CD4-positive, alpha-beta T cell treated with Interleukin-17A for 4 hours (primary cell): Measurements from ENCODE around the gene CDYL.

Experiments used
- DNase-seq: peaks from one replicate; pipeline ENCODE4 v3.0.0-alpha.2; 2020; ENCODE audit warnings: mixed read lengths

CDYL gene

GRCh38 chr6:4910037-4910760, 134.0 kb downstream of the CDYL start:
- no peak for DNase-seq

GRCh38 chr6:4912559-4912958, 136.4 kb downstream of the CDYL start:
- DNase-seq = no peak

- no peak for DNase-seq
Observed at GRCh38 chr6:4913705-4914419, 137.7 kb downstream of the CDYL start.

DNA sequence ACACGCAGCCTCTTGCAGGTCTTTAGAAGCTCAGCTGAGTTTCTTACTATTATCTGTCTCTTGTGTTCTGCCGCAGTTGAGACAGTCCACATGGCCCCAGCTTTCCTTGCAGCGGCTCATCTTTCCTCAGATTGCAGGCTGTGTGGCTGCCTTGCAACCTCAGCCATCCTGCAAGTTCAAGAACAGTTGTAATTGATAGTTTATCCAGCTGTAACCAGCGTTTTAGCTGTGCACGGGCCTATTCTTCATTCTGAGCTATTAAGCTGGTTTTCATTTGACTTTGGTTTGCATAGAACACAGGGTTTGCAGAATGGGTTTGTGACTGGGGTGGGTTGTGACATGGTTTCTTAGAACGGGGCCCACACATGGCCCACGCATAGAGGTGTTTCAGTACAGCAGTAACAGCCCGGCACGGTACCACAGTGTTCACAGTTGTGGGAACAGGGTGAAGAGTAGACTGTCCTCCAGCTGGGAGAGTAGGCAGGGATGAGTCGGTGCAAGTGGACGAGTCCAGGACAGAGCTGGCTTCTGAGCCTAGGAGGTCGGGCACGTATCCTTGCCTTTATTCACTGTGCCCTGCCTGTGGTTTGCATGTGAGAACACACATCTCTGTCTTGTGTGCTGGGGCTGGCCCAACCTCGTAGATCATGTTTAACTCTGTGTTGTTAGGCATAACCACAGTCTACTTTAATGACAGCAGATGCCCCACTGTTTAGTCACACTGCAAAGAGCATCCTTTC, 138.4 kb downstream of the CDYL start:
- DNase-seq = no peak

DNA sequence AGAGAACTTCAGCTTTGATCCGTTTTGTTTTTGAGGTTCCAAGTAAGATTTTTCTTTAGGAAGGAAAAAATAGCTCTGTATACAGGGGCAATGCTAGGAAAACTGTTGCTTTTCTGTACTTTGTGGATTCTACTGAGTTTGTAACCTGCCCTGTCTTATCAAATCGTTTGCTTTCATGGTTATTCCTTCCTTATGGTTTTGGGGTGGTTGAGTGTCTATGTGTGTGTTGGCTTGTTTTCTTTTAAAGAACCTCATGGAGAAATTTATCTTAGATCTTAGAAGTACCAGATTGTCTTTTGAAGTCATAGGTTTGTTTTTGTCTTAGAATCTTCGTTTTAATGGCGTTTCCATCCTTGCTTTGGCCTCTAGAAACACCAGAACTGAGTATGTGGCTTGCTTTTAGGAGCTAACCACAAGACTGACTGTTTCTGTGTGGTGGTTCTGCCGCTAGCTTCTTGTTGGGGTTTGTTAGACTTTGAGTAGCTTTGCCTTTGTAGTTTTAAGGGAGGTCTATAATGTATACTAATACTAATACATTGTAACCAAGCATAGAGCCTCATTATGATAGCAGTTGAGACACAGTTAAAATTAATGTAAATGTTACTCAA, 140.9 kb downstream of the CDYL start:
- no peak for DNase-seq

GRCh38 chr6:4920914-4921410, 144.8 kb downstream of the CDYL start:
- no peak for DNase-seq

DNA sequence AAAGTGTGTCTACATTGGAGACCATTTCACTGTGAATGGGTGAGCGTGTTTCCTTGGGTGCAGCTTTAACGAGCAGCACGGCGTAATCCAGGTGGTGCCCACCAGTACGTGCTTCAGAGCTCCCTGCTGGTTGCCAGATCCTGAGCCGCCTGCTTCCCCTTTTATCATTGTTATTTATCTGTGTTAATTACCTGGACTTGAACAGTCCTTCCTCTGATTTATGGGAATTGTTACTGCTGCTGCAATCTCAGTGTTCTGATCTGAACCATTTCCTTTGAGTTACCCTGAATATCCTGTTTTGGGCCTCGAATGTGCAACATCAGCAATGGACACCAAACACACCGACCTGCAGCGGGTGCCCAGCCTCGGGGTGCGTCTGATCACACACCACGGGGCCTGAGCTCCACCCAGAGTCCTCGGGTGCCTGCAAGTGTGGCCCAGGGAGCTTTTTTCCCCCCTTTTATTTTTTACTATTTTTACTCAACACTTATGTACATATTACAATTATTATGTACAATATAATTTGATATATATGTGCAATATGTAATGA, 146.4 kb downstream of the CDYL start:
- no peak for DNase-seq

GRCh38 chr6:4923081-4923480, 146.9 kb downstream of the CDYL start:
- no peak for DNase-seq

GRCh38 chr6:4924661-4925271, 148.6 kb downstream of the CDYL start:
- no peak for DNase-seq

DNA sequence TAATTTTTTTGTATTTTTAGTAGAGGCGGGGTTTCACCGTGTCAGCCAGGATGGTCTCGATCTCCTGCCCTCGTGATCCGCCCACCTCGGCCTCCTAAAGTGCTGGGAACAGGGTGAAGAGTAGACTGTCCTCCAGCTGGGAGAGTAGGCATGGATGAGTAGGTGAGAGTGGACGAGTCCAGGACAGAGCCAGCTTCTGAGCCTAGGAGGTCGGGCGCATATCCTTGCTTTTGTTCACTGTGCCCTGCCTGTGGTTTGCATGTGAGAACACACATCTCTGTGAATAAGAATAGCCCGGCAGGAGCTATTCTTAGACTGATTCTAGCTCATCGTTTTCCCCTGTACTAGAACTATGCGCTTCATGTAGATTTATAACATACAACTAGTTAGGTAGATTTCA, 149.4 kb downstream of the CDYL start:
- no peak for DNase-seq

GRCh38 chr6:4928426-4928825, 152.2 kb downstream of the CDYL start:
- DNase-seq = no peak

DNA sequence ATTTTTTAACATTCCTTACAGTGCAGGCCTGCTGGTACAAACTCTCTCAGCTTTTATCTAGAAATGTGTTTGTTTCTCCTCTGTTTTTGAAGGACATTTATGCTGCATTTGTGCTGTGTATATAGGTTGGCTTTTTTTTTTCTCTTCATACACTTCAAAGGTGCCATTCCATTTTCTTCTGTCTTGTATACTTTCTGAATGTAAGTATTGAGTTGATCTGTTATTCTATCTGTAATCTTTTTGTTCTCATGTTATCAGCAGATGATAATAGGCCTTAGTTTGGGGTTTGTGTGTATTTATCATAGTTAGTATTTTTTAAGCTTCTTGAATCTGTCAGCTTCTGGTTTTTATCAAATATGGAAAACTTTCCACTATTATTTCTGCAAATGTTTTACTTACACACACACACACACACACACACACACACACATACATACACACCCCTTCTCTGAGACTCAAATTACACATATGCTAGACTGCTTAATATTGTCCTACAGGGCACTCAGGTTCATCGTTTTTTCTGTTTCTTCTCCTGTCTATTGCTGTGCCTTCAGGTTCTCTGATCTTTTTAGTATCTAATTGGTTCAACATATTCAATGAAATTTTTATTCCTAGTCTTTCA, 153.0 kb downstream of the CDYL start:
- no peak for DNase-seq

DNA sequence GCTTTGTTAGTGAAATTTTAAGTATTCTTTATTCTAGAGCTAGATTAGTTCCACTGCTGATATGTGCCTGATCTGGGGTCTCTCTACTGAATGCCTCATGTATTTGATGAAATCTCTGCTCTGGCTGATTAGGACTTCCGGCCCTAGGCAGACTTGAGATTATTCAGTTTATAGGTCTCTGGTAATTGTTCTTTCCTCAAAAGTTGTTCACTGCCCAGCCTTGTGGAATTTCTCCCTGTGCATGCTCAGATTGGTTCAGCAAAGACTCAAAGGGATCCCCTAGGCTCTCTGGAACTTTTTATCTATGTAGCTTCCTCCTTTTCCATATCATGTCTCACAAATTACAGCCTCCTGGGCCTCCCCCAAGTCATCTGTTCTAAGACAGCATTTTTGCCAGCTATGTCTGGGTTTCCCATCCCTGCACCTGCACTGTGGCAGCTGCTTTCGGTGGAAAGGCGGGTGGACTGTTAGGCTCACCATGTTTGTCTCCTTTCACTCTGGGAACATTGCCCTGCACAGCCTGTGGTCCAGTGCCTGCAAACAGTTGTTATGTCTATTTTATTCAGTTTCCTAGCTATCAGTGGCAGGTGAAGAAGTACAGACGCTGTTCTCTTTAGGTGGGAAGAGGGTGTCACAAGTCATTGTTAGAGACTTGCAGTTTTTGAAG, 154.0 kb downstream of the CDYL start:
- DNase-seq = no peak

DNA sequence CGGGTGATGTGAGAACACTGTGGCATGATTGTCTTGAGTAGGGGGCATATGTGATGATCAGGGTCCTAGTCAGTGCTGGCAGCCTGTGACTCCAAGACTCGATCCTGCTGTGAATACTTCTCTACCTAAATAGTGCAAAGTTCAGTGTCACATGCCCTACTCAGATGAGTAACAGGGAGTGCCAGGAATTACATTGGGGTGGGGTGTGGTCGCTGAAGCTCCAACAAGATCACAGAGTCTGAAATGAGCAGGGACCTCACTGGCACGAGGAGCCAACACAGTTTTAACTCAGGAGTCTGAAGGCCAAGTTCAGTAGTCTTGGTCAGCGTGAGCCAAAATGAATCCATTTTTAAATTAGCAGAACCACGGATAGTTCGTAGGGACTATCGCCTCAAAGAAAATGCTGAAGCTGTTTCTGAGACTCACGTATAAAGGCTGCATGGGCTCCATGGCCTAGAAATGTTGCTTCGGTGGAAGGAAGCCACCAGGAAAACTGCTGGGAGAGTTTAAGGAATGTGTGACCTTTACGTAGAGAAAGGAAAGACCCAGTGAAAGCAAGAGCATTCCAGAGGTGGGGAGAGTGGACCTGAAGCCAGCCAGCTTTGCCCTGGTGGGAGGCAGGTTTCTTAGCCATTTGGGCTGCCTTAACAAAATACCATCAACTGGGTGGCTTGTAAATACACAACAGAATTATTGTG, 155.5 kb downstream of the CDYL start:
- DNase-seq = no peak

DNA sequence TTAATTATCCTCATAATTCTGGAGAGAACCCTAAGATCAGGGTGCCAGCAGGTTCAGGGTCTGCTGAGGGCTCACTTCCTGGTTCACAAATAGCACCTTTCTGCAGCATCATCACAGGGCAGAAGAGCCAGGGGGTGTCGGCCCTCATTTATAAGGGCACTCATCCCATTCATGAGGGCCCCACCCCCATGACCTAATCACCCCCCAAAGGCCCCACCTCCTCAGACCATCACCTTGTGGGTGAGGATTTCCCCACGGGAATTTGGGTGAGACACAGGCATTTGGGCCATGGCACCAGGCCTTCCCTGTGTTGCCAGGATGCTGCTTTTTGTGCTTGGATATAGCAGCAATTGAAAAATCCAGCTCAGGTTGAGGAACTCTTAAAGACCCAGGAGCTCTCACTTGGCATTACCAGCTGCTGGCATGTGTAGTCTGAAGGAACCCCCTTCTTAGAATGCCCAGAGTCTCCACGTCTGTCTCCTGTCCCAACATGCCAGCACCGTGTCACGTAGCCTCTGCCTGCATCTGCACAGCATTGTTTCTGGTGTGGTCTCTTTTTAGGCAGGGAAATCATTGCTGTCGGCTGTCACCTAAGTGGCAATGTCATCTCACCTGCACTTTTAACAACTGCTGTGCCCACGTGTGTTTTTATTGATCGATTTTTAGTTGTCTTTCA, 156.2 kb downstream of the CDYL start:
- no peak for DNase-seq

- no peak for DNase-seq
Observed at GRCh38 chr6:4935486-4935885, 159.3 kb downstream of the CDYL start.

DNA sequence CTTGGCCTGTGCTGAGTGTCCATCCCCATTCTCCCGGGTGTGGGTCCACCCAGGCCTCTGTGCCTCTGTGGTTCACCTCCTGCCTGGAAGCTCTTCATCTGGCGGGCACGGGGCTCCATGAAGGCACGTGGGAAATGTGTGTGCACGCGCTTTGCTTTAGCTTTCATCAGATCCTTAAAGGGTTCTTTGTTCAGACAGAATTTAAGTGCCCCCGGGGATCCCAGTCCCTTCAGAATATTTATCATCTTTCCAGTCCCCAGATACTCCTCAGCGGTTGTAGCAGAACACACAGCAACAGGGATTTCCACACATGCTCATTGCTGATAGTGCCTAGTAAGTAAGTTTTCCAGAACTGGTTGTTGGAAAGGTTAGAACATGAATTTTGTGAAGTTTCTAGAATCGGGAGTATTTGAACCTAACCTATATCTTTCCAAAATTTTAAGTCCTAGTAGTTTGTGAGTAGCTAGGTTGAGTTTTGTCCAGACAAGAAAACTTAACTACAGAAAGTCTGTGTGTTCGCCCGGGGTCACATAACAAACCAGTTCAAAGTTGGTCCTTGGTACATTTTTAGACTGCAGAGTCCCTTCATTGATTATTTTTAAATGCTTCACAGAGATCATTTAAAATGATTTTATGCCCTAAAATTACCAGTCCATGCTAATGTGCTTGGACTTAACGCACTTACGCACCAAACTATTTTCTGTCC, 159.9 kb downstream of the CDYL start:
- no peak for DNase-seq

- no peak for DNase-seq
Observed at GRCh38 chr6:4936681-4937041, 160.5 kb downstream of the CDYL start.

GRCh38 chr6:4937414-4937813, 161.2 kb downstream of the CDYL start:
- no peak for DNase-seq

DNA sequence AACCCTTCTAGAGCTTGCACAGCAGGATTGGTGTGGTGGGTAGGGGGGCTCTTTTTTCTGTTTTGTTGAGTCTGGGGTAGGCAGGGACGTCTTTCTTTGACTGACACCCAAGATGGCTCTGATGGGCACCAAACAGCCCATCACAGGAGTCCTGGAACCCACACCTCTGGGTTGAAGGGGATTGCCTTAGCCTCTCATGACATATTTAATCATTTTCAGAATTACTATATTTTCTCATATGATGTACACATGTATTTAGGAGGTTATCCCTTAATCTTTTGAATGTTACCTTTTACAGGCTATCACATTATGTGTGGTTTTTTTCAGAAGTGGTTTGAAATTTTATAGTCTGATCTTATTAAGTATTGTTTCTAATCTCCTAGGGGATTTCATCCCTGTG, 163.0 kb downstream of the CDYL start:
- no peak for DNase-seq
